ENCODE measurements around the gene HPS4. TPM values are rescaled to one million over a fixed set of nuclear protein-coding genes. Genes with fewer than 3 reads are reported as not detected.

HPS4 gene
- total and polyA plus RNA-seq, 2 experiments from 2014 or later, result 20.4 to 35.9 TPM

GRCh38 chr22:26508148-26508547 lies 24.6 kb upstream of the HPS4 start:
- TF ChIP-seq, protein P1, sequence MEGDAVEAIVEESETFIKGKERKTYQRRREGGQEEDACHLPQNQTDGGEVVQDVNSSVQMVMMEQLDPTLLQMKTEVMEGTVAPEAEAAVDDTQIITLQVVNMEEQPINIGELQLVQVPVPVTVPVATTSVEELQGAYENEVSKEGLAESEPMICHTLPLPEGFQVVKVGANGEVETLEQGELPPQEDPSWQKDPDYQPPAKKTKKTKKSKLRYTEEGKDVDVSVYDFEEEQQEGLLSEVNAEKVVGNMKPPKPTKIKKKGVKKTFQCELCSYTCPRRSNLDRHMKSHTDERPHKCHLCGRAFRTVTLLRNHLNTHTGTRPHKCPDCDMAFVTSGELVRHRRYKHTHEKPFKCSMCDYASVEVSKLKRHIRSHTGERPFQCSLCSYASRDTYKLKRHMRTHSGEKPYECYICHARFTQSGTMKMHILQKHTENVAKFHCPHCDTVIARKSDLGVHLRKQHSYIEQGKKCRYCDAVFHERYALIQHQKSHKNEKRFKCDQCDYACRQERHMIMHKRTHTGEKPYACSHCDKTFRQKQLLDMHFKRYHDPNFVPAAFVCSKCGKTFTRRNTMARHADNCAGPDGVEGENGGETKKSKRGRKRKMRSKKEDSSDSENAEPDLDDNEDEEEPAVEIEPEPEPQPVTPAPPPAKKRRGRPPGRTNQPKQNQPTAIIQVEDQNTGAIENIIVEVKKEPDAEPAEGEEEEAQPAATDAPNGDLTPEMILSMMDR (IDR thresholded peaks at IDR 0.05; ENCODE audit: low read depth, low read length), result no peak
- Histone ChIP-seq H3K4me1 (ENCODE audit: low read depth) (peaks cover 4% of the 10 kb centered on the region), H3K4me3 (no peak overlapping the region), H3K27me3 (no peaks in the 10 kb centered on the region), H3K36me3 (peaks cover 49% of the 10 kb centered on the region), H3K9me3 (ENCODE audit: low read depth) (no peaks in the 10 kb centered on the region), H3K27ac (no peak overlapping the region)
- no peak for DNase-seq (ENCODE audit: low read depth in 1 of 2, low spot score in 1 of 2)

- no peaks in the 10 kb centered on the region for H3K9me3 ChIP-seq (ENCODE audit: low read depth)
- no peak overlapping the region for H3K27ac ChIP-seq
- H3K4me1 ChIP-seq (ENCODE audit: low read depth), result no peaks in the 10 kb centered on the region
- no peak for DNase-seq (ENCODE audit: low read depth in 1 of 2, low spot score in 1 of 2)
- peaks cover 62% of the 10 kb centered on the region for H3K36me3 ChIP-seq
- TF ChIP-seq, protein P1 (IDR thresholded peaks at IDR 0.05; ENCODE audit: low read depth, low read length), result no peak
- no peaks in the 10 kb centered on the region for H3K27me3 ChIP-seq
- H3K4me3 ChIP-seq, result no peak overlapping the region
These were observed 20.2 kb upstream of the HPS4 start for GRCh38 chr22:26503758-26504157.

DNA sequence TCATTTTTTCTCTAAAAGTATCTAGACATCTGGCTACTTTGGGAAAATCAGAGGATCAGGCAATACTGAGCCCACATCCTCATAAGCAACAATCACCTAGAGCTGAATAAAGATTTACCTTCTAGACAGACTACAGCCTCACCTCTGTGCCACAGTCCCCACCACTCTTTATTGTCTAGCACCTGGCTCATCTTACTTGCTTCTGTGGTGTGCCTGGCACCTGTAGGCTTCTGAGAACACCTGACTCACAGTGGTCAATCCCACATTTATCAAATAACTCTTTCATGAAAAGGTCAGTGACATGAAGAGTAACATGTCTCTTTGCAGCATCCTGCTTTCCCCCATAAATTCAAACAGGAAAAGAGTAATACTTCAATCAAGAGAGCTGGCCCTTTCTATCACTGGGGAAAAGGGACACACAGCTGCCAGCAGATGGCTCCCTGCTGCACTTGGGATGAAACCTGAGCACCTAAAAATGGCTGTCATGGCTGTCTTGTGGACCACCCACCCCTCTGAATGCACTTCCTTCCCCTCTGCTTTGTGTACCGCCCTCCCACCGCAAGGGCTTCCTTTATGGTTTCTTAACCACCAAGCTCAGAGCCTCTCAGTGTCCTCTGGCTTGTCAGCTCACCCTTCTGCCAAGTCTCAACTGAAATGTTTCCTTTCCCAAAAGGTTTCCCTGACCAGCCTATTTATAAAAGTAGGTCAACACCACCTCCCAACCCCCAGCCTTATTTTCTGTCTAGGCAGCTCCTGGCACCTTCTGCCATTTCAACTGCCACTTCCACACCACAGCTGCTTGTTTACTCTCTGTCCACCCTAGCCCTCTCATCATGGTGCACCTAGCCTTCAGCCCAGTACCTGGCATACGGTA lies 19.3 kb upstream of the HPS4 start:
- Histone ChIP-seq H3K9me3 (ENCODE audit: low read depth) (no peaks in the 10 kb centered on the region), H3K4me3 (no peak overlapping the region), H3K4me1 (ENCODE audit: low read depth) (no peaks in the 10 kb centered on the region), H3K27ac (peak overlapping the region; percentile 59), H3K27me3 (no peaks in the 10 kb centered on the region), H3K36me3 (peaks cover 58% of the 10 kb centered on the region)
- peak; percentile 60 to 67 for DNase-seq (ENCODE audit: low read depth in 1 of 2, low spot score in 1 of 2)
- TF ChIP-seq, protein P1 (IDR thresholded peaks at IDR 0.05; ENCODE audit: low read depth, low read length), result peak; percentile 61

- no peak overlapping the region for H3K4me3 ChIP-seq
- H3K4me1 ChIP-seq (ENCODE audit: low read depth), result no peaks in the 10 kb centered on the region
- TF ChIP-seq, protein P1 (IDR thresholded peaks at IDR 0.05; ENCODE audit: low read depth, low read length), result no peak
- H3K36me3 ChIP-seq, result peaks cover 57% of the 10 kb centered on the region
- H3K27ac ChIP-seq, result no peak overlapping the region
- no peaks in the 10 kb centered on the region for H3K9me3 ChIP-seq (ENCODE audit: low read depth)
- no peak for DNase-seq (ENCODE audit: low read depth in 1 of 2, low spot score in 1 of 2)
- H3K27me3 ChIP-seq, result no peaks in the 10 kb centered on the region
These were observed 18.4 kb upstream of the HPS4 start for GRCh38 chr22:26501996-26502395.

GRCh38 chr22:26499188-26499703 lies 15.7 kb upstream of the HPS4 start:
- Histone ChIP-seq H3K9me3 (ENCODE audit: low read depth) (no peaks in the 10 kb centered on the region), H3K36me3 (peaks cover 51% of the 10 kb centered on the region), H3K4me1 (ENCODE audit: low read depth) (no peaks in the 10 kb centered on the region), H3K4me3 (no peak overlapping the region), H3K27ac (no peak overlapping the region), H3K27me3 (no peaks in the 10 kb centered on the region)
- no peak for DNase-seq (ENCODE audit: low read depth in 1 of 2, low spot score in 1 of 2)
- TF ChIP-seq, protein P1 (IDR thresholded peaks at IDR 0.05; ENCODE audit: low read depth, low read length), result no peak
